ENCODE results near the gene UMAD1. TPM values are rescaled to one million over a fixed set of nuclear protein-coding genes. Genes with fewer than 3 reads are reported as not detected.

UMAD1 gene
- total RNA-seq, 1 donor: 13.8 TPM

DNA sequence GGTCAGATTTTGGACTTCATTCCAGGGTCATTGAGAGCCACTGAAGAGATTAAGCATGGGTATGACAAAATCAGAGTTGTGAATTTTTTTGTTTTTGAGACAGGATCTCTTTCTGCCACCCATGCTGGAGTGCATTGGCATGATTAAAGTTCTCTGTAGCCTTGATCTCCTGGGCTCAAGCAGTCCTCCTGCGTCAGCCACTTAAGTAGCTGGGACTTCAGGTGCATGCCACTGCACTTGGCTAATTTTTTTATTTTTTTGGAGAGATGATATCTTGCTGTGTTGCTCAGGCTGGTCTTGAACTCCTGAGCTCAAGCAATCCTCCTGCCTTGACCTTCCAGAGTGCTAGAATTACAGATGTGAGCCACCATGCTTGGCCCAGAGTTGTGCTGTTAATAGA is 275.5 kb downstream of the UMAD1 start:
- DNase-seq (ENCODE audit: low read depth): no peak
- H3K4me3 ChIP-seq (ENCODE audit: low read depth, low read length): no peak overlapping the region
- TF ChIP-seq, protein P1, sequence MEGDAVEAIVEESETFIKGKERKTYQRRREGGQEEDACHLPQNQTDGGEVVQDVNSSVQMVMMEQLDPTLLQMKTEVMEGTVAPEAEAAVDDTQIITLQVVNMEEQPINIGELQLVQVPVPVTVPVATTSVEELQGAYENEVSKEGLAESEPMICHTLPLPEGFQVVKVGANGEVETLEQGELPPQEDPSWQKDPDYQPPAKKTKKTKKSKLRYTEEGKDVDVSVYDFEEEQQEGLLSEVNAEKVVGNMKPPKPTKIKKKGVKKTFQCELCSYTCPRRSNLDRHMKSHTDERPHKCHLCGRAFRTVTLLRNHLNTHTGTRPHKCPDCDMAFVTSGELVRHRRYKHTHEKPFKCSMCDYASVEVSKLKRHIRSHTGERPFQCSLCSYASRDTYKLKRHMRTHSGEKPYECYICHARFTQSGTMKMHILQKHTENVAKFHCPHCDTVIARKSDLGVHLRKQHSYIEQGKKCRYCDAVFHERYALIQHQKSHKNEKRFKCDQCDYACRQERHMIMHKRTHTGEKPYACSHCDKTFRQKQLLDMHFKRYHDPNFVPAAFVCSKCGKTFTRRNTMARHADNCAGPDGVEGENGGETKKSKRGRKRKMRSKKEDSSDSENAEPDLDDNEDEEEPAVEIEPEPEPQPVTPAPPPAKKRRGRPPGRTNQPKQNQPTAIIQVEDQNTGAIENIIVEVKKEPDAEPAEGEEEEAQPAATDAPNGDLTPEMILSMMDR (IDR thresholded peaks at IDR 0.05; ENCODE audit: insufficient read depth, low read depth, low read length): no peak

DNA sequence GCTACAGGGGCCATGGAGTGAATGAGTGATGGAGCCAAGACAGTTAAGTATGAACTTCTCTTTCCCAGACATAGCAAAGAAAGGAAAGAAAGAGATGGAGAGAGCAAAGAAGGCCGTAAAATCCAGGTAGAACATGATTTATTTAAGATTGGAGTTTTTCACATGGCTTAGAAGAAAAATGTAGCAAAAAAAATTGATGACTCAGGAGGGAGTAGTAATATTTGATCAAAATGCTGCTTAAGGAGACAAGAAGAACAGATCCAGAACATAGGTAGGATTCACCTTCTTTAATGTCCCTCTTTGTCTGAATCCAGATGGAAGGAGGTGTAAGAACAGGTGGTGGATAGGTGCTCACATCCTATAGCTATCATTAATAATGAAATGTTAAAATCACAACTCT is 277.0 kb downstream of the UMAD1 start:
- H3K4me3 ChIP-seq (ENCODE audit: low read depth, low read length): no peak overlapping the region
- TF ChIP-seq, protein P1 (IDR thresholded peaks at IDR 0.05; ENCODE audit: insufficient read depth, low read depth, low read length): no peak
- no peak for DNase-seq (ENCODE audit: low read depth)

DNA sequence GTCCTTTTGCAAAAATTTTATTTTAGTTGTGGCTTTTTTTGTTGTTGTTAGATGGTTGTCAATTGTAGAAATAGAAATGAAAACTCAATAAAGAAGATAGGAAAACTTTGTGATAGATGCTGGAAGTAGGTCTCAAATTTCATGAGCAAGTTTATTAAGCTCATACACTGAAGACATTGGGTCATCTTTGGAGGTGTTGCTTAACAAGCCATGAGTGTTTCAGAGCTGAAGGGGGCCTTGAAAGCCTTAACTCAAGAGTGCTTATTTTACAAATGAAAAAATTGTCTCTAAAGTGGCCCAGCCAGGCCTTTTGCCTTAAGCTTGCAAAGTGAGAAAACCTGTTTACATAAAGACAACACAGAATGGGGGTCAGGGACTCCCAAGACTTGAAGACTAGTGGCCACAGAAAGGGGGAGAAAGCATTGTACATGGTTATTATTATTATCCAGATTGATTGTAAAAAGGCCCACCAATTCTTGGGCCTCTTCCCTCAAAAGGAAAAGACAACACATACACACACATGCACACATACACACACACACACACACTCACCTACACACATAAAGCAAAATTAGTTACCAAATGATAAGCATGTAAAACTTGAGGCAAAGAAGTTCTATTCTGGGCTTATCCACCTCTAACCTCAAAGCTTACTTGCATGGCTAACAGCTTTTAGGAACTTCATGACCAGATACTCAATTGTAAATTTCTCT is 278.3 kb downstream of the UMAD1 start:
- DNase-seq (ENCODE audit: low read depth): peak; percentile 34

DNA sequence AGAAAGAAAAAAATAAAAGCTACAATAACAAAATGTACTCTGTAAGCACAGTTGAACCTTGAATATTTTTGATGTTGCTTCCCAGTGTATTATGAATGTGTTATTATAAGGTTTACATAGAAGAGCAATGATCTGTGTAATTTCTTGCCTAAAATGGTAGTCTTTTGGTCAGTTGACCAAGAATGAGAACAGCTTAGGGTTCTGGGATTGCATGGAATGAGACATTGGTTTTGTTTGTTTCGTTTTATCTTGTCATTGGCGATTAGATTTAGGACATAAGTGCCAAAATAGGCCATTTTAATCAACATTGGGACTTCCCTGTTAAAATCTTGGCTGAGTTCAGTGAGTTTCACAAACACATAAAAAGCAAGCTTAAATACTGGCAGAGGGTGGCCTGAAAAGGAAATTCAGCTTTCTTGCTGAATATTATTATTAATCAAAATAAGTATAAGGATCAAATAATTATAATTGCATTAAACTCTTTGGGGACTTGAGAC is 278.9 kb downstream of the UMAD1 start:
- TF ChIP-seq, protein P1 (IDR thresholded peaks at IDR 0.05; ENCODE audit: insufficient read depth, low read depth, low read length): no peak
- no peak overlapping the region for H3K4me3 ChIP-seq (ENCODE audit: low read depth, low read length)
- DNase-seq (ENCODE audit: low read depth): no peak

More for the DNA sequence above, 278.3 kb downstream of the UMAD1 start:
- TF ChIP-seq, protein P1 (IDR thresholded peaks at IDR 0.05; ENCODE audit: insufficient read depth, low read depth, low read length): no peak
- H3K4me3 ChIP-seq (ENCODE audit: low read depth, low read length): no peak overlapping the region

DNA sequence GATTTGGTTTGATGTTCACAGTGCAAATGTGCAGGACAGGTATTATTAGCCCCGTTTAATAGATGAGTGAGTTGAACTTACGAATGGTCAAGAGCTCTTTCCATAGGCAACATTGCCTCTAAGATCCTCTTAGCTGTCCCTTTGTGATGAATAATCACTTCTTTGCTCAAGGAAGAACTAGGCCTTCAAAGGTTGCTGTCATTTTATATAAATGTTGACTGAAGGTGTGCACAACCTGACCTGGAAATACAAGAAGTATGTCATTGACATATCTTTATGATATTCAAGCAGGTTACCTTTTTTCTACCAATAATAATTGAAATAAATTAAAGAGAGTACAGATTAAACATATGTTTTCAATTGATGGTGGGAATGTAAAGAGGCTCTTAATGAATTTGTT is 279.5 kb downstream of the UMAD1 start:
- H3K4me3 ChIP-seq (ENCODE audit: low read depth, low read length): no peak overlapping the region
- DNase-seq (ENCODE audit: low read depth): no peak
- TF ChIP-seq, protein P1 (IDR thresholded peaks at IDR 0.05; ENCODE audit: insufficient read depth, low read depth, low read length): no peak

DNA sequence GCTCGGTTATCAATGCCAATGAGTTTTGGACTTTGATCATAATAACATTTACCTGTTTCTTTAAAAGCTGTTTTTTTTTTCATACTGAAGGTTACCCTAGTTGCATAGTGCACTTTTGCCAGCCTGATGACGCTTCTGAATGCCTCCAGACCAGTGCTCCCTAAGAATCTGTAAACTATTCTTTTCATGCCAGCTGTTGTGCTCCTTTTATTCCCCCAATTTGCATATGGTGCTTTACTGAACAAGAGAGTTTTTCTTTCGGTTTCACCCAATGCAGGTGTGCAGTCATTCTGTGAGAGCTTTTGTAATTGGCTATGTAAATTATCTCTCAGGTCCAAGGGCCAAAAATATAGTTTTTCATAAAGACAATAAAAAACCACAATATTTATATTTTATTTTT is 279.9 kb downstream of the UMAD1 start:
- H3K4me3 ChIP-seq (ENCODE audit: low read depth, low read length): no peak overlapping the region
- TF ChIP-seq, protein P1 (IDR thresholded peaks at IDR 0.05; ENCODE audit: insufficient read depth, low read depth, low read length): no peak
- no peak for DNase-seq (ENCODE audit: low read depth)

DNA sequence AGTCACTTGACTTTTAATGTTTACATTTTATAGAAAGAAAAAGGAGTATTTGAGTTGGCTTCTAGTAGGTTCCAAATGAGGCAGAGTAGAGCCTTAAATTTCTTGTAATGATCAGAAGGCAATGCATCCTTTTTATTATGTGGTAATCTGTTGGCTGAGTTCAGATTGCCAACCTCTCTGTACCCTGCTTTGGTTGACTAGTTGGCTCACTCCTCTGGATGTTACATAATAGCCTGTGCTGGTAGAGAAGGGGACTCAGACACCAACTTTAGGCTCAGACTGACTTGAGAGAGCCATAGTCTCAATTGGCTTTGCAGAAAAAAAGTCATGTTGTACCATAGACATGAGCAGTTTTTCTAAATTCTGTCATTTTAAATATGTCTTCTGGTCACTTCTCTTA is 281.3 kb downstream of the UMAD1 start:
- no peak overlapping the region for H3K4me3 ChIP-seq (ENCODE audit: low read depth, low read length)
- TF ChIP-seq, protein P1 (IDR thresholded peaks at IDR 0.05; ENCODE audit: insufficient read depth, low read depth, low read length): no peak
- no peak for DNase-seq (ENCODE audit: low read depth)
